Neural cell (in vitro differentiated cells): ENCODE measurements around the gene RARS2.

ENCODE experiments used
- CTCF ChIP-seq: fragments of 450-650 bp; IDR thresholded peaks from 2 replicates; pipeline ENCODE4 v1.5.1; 2014; ENCODE audit warnings: antibody characterized with exemption, mild to moderate bottlenecking, moderate library complexity; ENCODE audit not compliant: poor library complexity, severe bottlenecking
- EP300 ChIP-seq: fragments of 450-650 bp; conservative IDR thresholded peaks from 2 replicates; pipeline ENCODE4 v1.6.1; 2014; ENCODE audit warnings: antibody characterized with exemption, mild to moderate bottlenecking, moderate library complexity; ENCODE audit not compliant: poor library complexity, severe bottlenecking
- EZH2 ChIP-seq: fragments of 200-600, 300-800 bp; shearing (Covaris generic), sonication (generic); IDR thresholded peaks from 2 replicates; pipeline ENCODE4 v1.6.1; 2014; ENCODE audit warnings: antibody characterized with exemption, low read length, borderline replicate concordance, mild to moderate bottlenecking; ENCODE audit not compliant: insufficient read depth, poor library complexity, severe bottlenecking
- MXI1 ChIP-seq: fragments of 450-650 bp; conservative IDR thresholded peaks from 2 replicates; pipeline ENCODE4 v1.6.1; 2014; ENCODE audit warnings: antibody characterized with exemption, mild to moderate bottlenecking; ENCODE audit not compliant: poor library complexity, severe bottlenecking
- POLR2AphosphoS5 ChIP-seq: IDR thresholded peaks from 2 replicates; pipeline ENCODE4 v1.6.1; 2012
- RAD21 ChIP-seq: fragments of 450-650 bp; conservative IDR thresholded peaks from 2 replicates; pipeline ENCODE4 v1.6.1; 2014; ENCODE audit warnings: antibody characterized with exemption, mild to moderate bottlenecking, moderate library complexity
- REST ChIP-seq: IDR thresholded peaks from 2 replicates; pipeline ENCODE4 v1.6.1; 2012; ENCODE audit warnings: borderline replicate concordance
- SMC3 ChIP-seq: fragments of 450-650 bp; conservative IDR thresholded peaks from 2 replicates; pipeline ENCODE4 v1.6.1; 2014; ENCODE audit warnings: antibody characterized with exemption, mild to moderate bottlenecking, moderate library complexity; ENCODE audit not compliant: poor library complexity

- TF ChIP-seq CTCF (no peak), SMC3 (no peak), POLR2AphosphoS5 (no peak), EZH2 (no peak), MXI1 (no peak), EP300 (no peak), REST (no peak), RAD21 (no peak)
Measured at GRCh38 chr6:87498048-87498447, 91.7 kb downstream of the RARS2 start.
